ENCODE measurements around the gene MLF1.

Gene MLF1

DNA sequence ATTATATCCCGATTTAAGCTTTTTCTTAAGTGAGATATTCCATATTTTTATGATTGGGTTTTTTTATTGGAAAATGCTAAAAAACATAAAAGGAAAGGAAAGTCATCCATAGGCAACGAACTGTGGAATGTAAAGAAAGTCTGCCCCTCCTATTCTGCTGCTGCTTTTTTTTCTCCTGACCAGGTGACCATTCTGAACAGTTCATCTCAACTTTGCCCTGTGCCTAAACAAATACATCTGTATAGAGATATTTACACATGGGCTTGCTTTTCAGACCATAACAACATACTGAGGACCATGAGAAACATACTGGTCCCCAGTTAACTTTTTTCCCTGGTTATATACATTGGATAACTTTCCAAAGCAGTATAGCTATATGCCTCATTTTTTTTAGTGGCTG is 18.9 kb upstream of the MLF1 start:
- DNase-seq (ENCODE audit: low read depth), result no peak
- peaks cover 9% of the 10 kb centered on the region for H3K36me3 ChIP-seq (ENCODE audit: control insufficient read depth, insufficient read depth, low read length, severe bottlenecking)
- H3K9me3 ChIP-seq (ENCODE audit: control insufficient read depth, low read length), result no peaks in the 10 kb centered on the region

DNA sequence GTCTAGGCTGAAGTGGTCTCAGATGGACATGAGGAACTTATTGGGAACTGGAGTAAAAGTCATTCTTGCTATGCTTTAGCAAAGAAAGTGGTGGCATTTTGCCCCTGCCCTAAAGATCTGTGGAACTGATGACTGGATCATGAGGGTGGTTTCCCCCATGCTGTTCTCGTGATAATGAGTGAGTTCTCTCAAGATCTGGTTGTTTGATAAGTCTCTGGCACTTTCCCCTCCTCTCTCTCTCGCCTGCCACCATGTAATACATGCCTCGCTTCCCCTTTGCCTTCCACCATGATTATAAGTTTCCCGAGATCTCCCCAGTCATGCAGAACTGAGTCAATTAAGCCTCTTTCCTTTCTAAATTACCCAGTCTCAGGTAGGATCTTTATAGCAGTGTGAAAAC is 11.5 kb upstream of the MLF1 start:
- H3K4me1 ChIP-seq (ENCODE audit: control insufficient read depth, insufficient read depth, low read length), result no peaks in the 10 kb centered on the region
- H3K4me3 ChIP-seq (ENCODE audit: low read length), result no peak overlapping the region
- no peaks in the 10 kb centered on the region for H3K27me3 ChIP-seq (replicated peaks; ENCODE audit: control insufficient read depth, insufficient read depth, low read length)
- no peak for DNase-seq (ENCODE audit: low read depth)
- H3K36me3 ChIP-seq (ENCODE audit: control insufficient read depth, insufficient read depth, low read length, severe bottlenecking), result no peaks in the 10 kb centered on the region
- no peaks in the 10 kb centered on the region for H3K9me3 ChIP-seq (ENCODE audit: control insufficient read depth, low read length)
- no peak overlapping the region for H3K9ac ChIP-seq (ENCODE audit: low read length)

More for the DNA sequence above, 18.9 kb upstream of the MLF1 start:
- no peak overlapping the region for H3K9ac ChIP-seq (ENCODE audit: low read length)
- no peak overlapping the region for H3K4me3 ChIP-seq (ENCODE audit: low read length)
- no peaks in the 10 kb centered on the region for H3K4me1 ChIP-seq (ENCODE audit: control insufficient read depth, insufficient read depth, low read length)
- no peaks in the 10 kb centered on the region for H3K27me3 ChIP-seq (replicated peaks; ENCODE audit: control insufficient read depth, insufficient read depth, low read length)

DNA sequence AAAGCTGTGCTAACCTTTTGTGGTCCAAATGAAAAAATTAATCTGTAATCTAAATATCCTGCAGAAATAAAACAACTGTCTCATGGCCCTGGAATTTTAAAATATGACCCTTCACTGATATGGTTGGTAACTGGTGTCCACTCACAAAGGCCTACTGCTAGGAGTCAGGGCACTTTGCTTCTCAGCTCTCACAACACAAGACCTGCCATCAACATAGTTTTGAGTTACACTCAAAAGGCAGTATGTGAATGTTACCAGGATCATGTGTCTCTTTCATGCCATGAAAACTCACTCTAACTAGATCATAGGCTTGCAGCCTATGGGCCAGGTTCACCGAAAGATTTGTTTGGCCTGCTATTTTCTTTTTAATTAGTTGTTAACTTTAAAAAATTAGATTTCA is 10.0 kb upstream of the MLF1 start:
- Histone ChIP-seq H3K9me3 (ENCODE audit: control insufficient read depth, low read length) (no peaks in the 10 kb centered on the region), H3K9ac (ENCODE audit: low read length) (no peak overlapping the region)
- DNase-seq (ENCODE audit: low read depth), result no peak

DNA sequence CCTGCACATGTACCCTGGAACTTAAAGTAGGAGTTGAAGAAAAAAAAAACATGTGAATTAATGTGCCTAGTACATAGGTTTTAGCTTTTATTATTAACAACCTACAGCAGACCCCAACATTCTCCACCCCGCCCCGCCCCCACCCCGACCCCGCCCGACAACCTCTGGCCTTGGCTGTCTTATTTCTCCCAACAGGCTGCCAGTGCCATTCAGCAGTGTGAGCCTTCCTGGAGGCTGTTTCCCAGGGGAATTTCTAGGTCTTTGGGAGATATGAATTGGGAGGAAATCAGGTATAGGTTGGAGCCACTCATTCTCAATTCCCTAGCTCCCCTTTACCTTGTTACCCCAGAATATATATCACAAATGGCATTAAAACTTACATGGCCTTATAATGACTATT is 8.3 kb upstream of the MLF1 start:
- no peaks in the 10 kb centered on the region for H3K4me1 ChIP-seq (ENCODE audit: control insufficient read depth, insufficient read depth, low read length)
- no peak overlapping the region for H3K4me3 ChIP-seq (ENCODE audit: low read length)
- no peak for DNase-seq (ENCODE audit: low read depth)
- no peaks in the 10 kb centered on the region for H3K27me3 ChIP-seq (replicated peaks; ENCODE audit: control insufficient read depth, insufficient read depth, low read length)
- H3K9me3 ChIP-seq (ENCODE audit: control insufficient read depth, low read length), result no peaks in the 10 kb centered on the region
- no peak overlapping the region for H3K9ac ChIP-seq (ENCODE audit: low read length)
- no peaks in the 10 kb centered on the region for H3K36me3 ChIP-seq (ENCODE audit: control insufficient read depth, insufficient read depth, low read length, severe bottlenecking)

More for the DNA sequence above, 10.0 kb upstream of the MLF1 start:
- Histone ChIP-seq H3K27me3 (replicated peaks; ENCODE audit: control insufficient read depth, insufficient read depth, low read length) (no peaks in the 10 kb centered on the region), H3K4me1 (ENCODE audit: control insufficient read depth, insufficient read depth, low read length) (no peaks in the 10 kb centered on the region), H3K4me3 (ENCODE audit: low read length) (no peak overlapping the region), H3K36me3 (ENCODE audit: control insufficient read depth, insufficient read depth, low read length, severe bottlenecking) (no peaks in the 10 kb centered on the region)

DNA sequence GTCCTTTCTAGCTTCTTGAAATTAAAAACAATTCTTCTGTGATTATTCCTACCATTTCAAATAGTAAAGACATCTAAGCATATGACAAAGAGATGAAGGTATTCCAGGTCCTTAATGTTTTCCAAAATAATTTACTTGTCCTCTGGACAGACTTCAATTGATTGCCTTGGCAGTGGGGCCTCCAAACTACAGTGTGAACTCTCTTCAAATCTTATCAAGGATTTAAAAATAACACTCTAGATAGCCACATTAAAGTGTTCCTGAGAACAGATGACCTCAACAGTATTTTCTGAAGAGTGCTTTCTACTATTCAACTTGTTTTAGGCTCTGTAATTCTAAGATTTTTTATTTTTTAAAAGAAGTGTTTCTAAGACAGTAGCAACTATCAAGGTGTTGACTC is 7.9 kb upstream of the MLF1 start:
- no peak overlapping the region for H3K4me3 ChIP-seq (ENCODE audit: low read length)
- H3K36me3 ChIP-seq (ENCODE audit: control insufficient read depth, insufficient read depth, low read length, severe bottlenecking), result no peaks in the 10 kb centered on the region
- no peaks in the 10 kb centered on the region for H3K4me1 ChIP-seq (ENCODE audit: control insufficient read depth, insufficient read depth, low read length)
- H3K9me3 ChIP-seq (ENCODE audit: control insufficient read depth, low read length), result no peaks in the 10 kb centered on the region
- H3K27me3 ChIP-seq (replicated peaks; ENCODE audit: control insufficient read depth, insufficient read depth, low read length), result no peaks in the 10 kb centered on the region
- H3K9ac ChIP-seq (ENCODE audit: low read length), result no peak overlapping the region
- no peak for DNase-seq (ENCODE audit: low read depth)

DNA sequence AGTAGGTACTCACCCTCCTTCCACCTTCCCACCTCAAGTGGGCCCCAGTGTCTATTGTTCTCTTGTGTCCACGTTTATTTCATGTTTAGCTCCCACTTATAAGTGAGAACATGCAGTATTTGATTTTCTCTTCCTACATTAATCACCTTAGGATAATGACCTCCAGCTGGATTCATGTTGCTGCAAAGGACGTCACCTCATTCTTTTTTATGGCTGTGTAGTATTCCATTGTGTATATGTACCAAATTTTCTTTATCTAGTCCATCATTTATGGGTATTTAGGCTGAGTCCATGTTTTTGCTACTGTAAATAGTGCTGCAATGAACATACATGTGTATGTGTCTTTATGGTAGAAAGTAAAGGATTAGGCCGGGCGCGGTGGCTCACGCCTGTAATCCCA is 5.9 kb upstream of the MLF1 start:
- no peak for DNase-seq (ENCODE audit: low read depth)

DNA sequence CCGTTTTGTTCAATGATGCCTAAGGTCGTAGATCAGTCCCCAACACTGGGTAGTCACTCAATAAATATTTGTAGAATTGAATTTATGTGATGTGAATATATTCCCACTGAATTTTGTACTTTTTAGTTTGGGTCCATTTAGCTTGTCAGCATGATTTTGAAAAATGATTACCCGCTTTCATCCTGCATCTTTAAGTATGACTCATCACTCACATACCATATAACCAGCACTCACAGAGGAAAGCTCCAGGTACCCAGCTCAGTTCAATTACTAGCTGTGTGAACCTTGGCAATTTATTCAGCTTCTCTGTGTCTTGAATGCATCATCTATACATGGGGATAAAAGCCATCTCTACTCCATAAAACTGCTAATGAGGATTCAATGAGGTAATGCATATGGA is 2.2 kb upstream of the MLF1 start:
- no peak for DNase-seq (ENCODE audit: low read depth)
- no peak overlapping the region for H3K4me3 ChIP-seq (ENCODE audit: low read length)
- peaks cover 3% of the 10 kb centered on the region for H3K4me1 ChIP-seq (ENCODE audit: control insufficient read depth, insufficient read depth, low read length)
- no peaks in the 10 kb centered on the region for H3K27me3 ChIP-seq (replicated peaks; ENCODE audit: control insufficient read depth, insufficient read depth, low read length)
- no peaks in the 10 kb centered on the region for H3K9me3 ChIP-seq (ENCODE audit: control insufficient read depth, low read length)
- no peaks in the 10 kb centered on the region for H3K36me3 ChIP-seq (ENCODE audit: control insufficient read depth, insufficient read depth, low read length, severe bottlenecking)
- no peak overlapping the region for H3K9ac ChIP-seq (ENCODE audit: low read length)

More for the DNA sequence above, 5.9 kb upstream of the MLF1 start:
- H3K9me3 ChIP-seq (ENCODE audit: control insufficient read depth, low read length), result no peaks in the 10 kb centered on the region
- H3K27me3 ChIP-seq (replicated peaks; ENCODE audit: control insufficient read depth, insufficient read depth, low read length), result no peaks in the 10 kb centered on the region
- H3K4me1 ChIP-seq (ENCODE audit: control insufficient read depth, insufficient read depth, low read length), result no peaks in the 10 kb centered on the region
- H3K4me3 ChIP-seq (ENCODE audit: low read length), result no peak overlapping the region
- no peaks in the 10 kb centered on the region for H3K36me3 ChIP-seq (ENCODE audit: control insufficient read depth, insufficient read depth, low read length, severe bottlenecking)
- H3K9ac ChIP-seq (ENCODE audit: low read length), result no peak overlapping the region

DNA sequence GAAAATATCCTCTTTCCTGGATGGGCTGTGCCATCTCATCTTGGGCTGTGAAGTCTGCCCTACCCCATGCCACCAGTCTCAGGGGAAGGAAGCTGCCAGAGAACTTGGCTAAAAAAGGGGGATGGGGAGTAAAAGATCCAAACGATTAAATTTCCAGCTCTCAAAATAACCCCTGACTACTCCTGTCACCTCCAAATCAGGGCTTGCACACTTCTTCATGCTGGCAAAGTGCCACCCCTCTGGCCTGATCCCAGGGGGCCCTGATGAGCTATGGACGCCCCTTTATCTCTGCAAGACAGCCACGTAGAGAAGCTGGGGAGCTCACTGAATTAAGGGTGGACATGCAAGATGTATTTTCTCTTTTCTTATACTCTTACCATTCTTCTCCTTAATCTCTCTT is 1.2 kb upstream of the MLF1 start:
- H3K36me3 ChIP-seq (ENCODE audit: control insufficient read depth, insufficient read depth, low read length, severe bottlenecking), result no peaks in the 10 kb centered on the region
- H3K27me3 ChIP-seq (replicated peaks; ENCODE audit: control insufficient read depth, insufficient read depth, low read length), result no peaks in the 10 kb centered on the region
- no peak for DNase-seq (ENCODE audit: low read depth)
- H3K9me3 ChIP-seq (ENCODE audit: control insufficient read depth, low read length), result no peaks in the 10 kb centered on the region
- H3K9ac ChIP-seq (ENCODE audit: low read length), result no peak overlapping the region
- peaks cover 3% of the 10 kb centered on the region for H3K4me1 ChIP-seq (ENCODE audit: control insufficient read depth, insufficient read depth, low read length)
- no peak overlapping the region for H3K4me3 ChIP-seq (ENCODE audit: low read length)

DNA sequence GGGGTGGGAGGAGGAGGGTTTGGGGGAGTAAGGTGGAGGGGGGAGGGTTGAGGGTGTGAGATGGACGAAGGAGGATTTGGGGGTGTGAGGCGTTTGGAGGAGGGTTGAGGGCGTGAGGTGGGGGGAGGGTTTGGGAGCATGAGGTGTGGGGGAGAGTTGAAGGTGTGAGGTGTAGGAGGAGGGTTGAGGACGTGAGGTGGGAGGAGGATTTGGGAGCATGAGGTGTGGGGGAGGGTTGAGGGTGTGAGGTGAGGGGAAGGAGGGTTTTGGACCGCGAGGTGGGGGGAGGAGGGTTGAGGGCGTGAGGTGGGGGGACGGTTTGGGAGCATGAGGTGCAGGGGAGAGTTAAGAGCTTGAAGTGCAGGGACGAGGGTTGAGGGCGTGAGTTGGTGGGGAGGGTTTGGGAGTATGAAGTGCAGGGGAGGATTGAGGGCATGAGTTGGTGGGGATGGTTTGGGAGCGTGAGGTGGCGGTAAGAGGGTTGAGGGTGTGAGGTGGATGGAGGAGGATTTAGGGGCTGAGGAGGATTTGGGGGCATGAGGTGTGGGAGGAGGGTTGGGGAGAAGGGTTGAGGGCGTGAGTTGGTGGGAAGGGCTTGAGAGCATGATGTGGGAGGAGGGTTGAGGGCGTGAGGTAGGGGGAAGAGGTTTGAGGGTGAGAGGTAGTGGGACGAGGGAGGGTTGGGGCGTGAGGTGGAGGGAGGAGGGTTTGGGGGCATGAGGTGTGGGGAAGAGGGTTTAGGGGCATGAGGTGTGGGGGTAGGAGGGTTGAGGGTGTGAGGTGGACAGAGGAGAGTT is 1.2 kb downstream of the MLF1 start:
- no peak overlapping the region for H3K4me3 ChIP-seq (ENCODE audit: low read length)
- H3K27me3 ChIP-seq (replicated peaks; ENCODE audit: control insufficient read depth, insufficient read depth, low read length), result no peaks in the 10 kb centered on the region
- H3K36me3 ChIP-seq (ENCODE audit: control insufficient read depth, insufficient read depth, low read length, severe bottlenecking), result no peaks in the 10 kb centered on the region
- H3K4me1 ChIP-seq (ENCODE audit: control insufficient read depth, insufficient read depth, low read length), result peaks cover 3% of the 10 kb centered on the region
- H3K9ac ChIP-seq (ENCODE audit: low read length), result no peak overlapping the region
- no peak for DNase-seq (ENCODE audit: low read depth)
- no peaks in the 10 kb centered on the region for H3K9me3 ChIP-seq (ENCODE audit: control insufficient read depth, low read length)

DNA sequence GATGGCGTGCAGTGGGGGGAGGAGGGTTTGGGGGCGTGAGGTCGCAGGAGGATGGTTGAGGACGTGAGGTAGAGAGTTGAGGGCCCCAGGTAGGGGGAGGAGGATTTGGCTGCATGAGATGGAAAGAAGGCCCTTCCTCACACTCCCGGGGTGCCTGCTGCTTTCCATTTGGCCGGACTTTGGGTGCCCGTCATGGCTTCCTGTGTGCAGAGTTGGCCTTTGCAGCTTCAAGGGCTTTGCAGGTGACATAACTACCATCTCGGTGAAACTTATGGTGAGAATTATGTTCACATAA is 1.7 kb downstream of the MLF1 start:
- Histone ChIP-seq H3K4me3 (ENCODE audit: low read length) (no peak overlapping the region), H3K4me1 (ENCODE audit: control insufficient read depth, insufficient read depth, low read length) (peaks cover 3% of the 10 kb centered on the region), H3K36me3 (ENCODE audit: control insufficient read depth, insufficient read depth, low read length, severe bottlenecking) (no peaks in the 10 kb centered on the region), H3K27me3 (replicated peaks; ENCODE audit: control insufficient read depth, insufficient read depth, low read length) (no peaks in the 10 kb centered on the region), H3K9ac (ENCODE audit: low read length) (no peak overlapping the region), H3K9me3 (ENCODE audit: control insufficient read depth, low read length) (no peaks in the 10 kb centered on the region)
- no peak for DNase-seq (ENCODE audit: low read depth)

DNA sequence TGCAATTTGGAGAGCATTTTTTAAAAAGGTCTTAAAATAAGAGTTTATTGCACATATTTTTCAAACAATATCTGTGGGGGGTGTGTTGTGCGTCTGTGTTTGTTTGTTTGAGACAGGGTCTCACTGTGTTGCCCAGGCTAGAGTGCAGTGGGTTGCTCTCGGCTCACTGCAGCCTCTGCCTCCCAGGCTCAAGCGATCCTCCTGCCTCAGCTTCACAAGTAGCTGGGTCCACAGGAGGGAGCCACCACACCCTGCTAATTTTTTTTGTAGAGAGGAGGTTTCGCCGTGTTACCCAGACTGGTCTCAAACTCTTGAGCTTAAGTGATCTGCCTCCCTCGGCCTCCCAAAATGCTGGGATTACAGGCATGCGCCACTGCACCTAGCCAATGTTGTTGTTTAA is 2.7 kb downstream of the MLF1 start:
- no peaks in the 10 kb centered on the region for H3K9me3 ChIP-seq (ENCODE audit: control insufficient read depth, low read length)
- H3K9ac ChIP-seq (ENCODE audit: low read length), result no peak overlapping the region
- H3K4me1 ChIP-seq (ENCODE audit: control insufficient read depth, insufficient read depth, low read length), result peaks cover 3% of the 10 kb centered on the region
- H3K36me3 ChIP-seq (ENCODE audit: control insufficient read depth, insufficient read depth, low read length, severe bottlenecking), result no peaks in the 10 kb centered on the region
- H3K4me3 ChIP-seq (ENCODE audit: low read length), result no peak overlapping the region
- no peak for DNase-seq (ENCODE audit: low read depth)
- H3K27me3 ChIP-seq (replicated peaks; ENCODE audit: control insufficient read depth, insufficient read depth, low read length), result no peaks in the 10 kb centered on the region

DNA sequence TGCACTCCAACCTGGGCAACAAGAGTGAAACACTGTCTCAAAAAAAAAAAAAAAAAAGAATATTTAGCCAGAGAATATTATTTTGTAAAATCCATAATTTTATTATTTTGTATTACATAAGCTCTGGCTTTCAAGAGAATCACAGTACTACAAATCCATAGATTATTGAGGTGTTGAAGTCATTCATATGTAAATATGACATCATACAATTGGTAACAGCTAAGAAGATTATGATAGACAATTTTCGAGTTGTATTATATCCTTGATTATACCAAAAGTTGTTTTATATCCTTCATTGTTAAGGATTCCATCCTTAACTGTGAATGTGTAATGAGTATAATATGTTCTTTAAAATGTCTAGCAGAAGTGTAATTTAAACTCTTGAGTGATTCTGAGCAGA is 3.7 kb downstream of the MLF1 start:
- no peak overlapping the region for H3K4me3 ChIP-seq (ENCODE audit: low read length)
- no peaks in the 10 kb centered on the region for H3K27me3 ChIP-seq (replicated peaks; ENCODE audit: control insufficient read depth, insufficient read depth, low read length)
- no peaks in the 10 kb centered on the region for H3K36me3 ChIP-seq (ENCODE audit: control insufficient read depth, insufficient read depth, low read length, severe bottlenecking)
- H3K9me3 ChIP-seq (ENCODE audit: control insufficient read depth, low read length), result no peaks in the 10 kb centered on the region
- H3K9ac ChIP-seq (ENCODE audit: low read length), result no peak overlapping the region
- H3K4me1 ChIP-seq (ENCODE audit: control insufficient read depth, insufficient read depth, low read length), result peaks cover 3% of the 10 kb centered on the region
- DNase-seq (ENCODE audit: low read depth), result no peak

All from adipocyte (in vitro differentiated cells).